ENCODE results near the gene MYMX. TPM values are rescaled to one million over a fixed set of nuclear protein-coding genes. Genes with fewer than 3 reads are reported as not detected.

MYMX gene
- total RNA-seq (not detected), polyA plus RNA-seq (under 1 TPM in 1 of 2 donors, not detected in 1; 0.14 TPM)

GRCh38 chr6:44216677-44217331, at the start of gene MYMX:
TSS of gene MYMX (plus strand) at chr6:44216926. CDS start at chr6:44217472, 546 bp downstream.
- Histone ChIP-seq H3K27ac (ENCODE audit: low read depth in 1 of 2, low read length in 2 of 2) (peak within 1 kb of the TSS; percentile 82 to 92), H3K9me3 (ENCODE audit: control insufficient read depth in 4 of 4, low read length in 3 of 4) (no peaks in the 10 kb centered on the region), H3K9ac (ENCODE audit: low read depth in 1 of 2, low read length in 2 of 2) (peak within 1 kb of the TSS in 1 of 2 donors; percentile 9), H3K27me3 (ENCODE audit: control insufficient read depth in 4 of 4, insufficient read depth in 4 of 4, low read length in 3 of 4) (no peaks in the 10 kb centered on the region), H3K36me3 (ENCODE audit: control insufficient read depth in 4 of 4, insufficient read depth in 3 of 4, low read depth in 1 of 4, low read length in 3 of 4) (no peaks in the 10 kb centered on the region), H3K4me1 (ENCODE audit: control insufficient read depth in 4 of 4, insufficient read depth in 4 of 4, low read length in 3 of 4) (peaks cover 30 to 53% (median 35%) of the 10 kb centered on the region in 4 donors), H3K4me3 (ENCODE audit: low read depth in 1 of 3, low read length in 3 of 3) (no peak within 1 kb of the TSS)
- 53% methylated on average over 7 of the region's 7 CpGs for WGBS
- DNase-seq (ENCODE audit: low spot score): no peak
- TF ChIP-seq MAX (IDR thresholded peaks at IDR 0.05) (no peak), RXRA (IDR thresholded peaks at IDR 0.05) (no peak), FOXA2 (IDR thresholded peaks at IDR 0.05) (no peak), HNF4G (IDR thresholded peaks at IDR 0.05) (no peak), HNF4A (conservative IDR thresholded peaks at IDR 0.05) (no peak), FOXA1 (IDR thresholded peaks at IDR 0.05) (no peak), GABPA (IDR thresholded peaks at IDR 0.05 in 1 of 2, conservative IDR thresholded peaks at IDR 0.05 in 1 of 2) (no peak), ZBTB33 (IDR thresholded peaks at IDR 0.05) (no peak), TAF1 (conservative IDR thresholded peaks at IDR 0.05) (no peak), ATF3 (IDR thresholded peaks at IDR 0.05) (no peak), EGR1 (IDR thresholded peaks at IDR 0.05; ENCODE audit: low read depth in 2 of 2) (no peak), CTCF (IDR thresholded peaks at IDR 0.05; ENCODE audit: low read depth, low read length, missing input control) (no peak), SP1 (IDR thresholded peaks at IDR 0.05) (no peak), NR2F2 (IDR thresholded peaks at IDR 0.05) (no peak), REST (IDR thresholded peaks at IDR 0.05) (no peak), RAD21 (IDR thresholded peaks at IDR 0.05) (no peak), YY1 (IDR thresholded peaks at IDR 0.05) (no peak)

All from liver (tissue), 9 donors.